ENCODE measurements around the gene MAMLD1. TPM values are rescaled to one million over a fixed set of nuclear protein-coding genes. Genes with fewer than 3 reads are reported as not detected.

MAMLD1 gene, protein sequence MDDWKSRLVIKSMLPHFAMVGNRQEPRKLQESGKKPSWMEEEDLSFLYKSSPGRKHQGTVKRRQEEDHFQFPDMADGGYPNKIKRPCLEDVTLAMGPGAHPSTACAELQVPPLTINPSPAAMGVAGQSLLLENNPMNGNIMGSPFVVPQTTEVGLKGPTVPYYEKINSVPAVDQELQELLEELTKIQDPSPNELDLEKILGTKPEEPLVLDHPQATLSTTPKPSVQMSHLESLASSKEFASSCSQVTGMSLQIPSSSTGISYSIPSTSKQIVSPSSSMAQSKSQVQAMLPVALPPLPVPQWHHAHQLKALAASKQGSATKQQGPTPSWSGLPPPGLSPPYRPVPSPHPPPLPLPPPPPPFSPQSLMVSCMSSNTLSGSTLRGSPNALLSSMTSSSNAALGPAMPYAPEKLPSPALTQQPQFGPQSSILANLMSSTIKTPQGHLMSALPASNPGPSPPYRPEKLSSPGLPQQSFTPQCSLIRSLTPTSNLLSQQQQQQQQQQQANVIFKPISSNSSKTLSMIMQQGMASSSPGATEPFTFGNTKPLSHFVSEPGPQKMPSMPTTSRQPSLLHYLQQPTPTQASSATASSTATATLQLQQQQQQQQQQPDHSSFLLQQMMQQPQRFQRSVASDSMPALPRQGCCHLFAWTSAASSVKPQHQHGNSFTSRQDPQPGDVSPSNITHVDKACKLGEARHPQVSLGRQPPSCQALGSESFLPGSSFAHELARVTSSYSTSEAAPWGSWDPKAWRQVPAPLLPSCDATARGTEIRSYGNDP
- total RNA-seq (1 to 10 TPM; 1.1 to 1.4 TPM), polyA plus RNA-seq (1 to 10 TPM in 1 of 2 donors, under 1 TPM in 1; 0.43 to 2.0 TPM)

DNA sequence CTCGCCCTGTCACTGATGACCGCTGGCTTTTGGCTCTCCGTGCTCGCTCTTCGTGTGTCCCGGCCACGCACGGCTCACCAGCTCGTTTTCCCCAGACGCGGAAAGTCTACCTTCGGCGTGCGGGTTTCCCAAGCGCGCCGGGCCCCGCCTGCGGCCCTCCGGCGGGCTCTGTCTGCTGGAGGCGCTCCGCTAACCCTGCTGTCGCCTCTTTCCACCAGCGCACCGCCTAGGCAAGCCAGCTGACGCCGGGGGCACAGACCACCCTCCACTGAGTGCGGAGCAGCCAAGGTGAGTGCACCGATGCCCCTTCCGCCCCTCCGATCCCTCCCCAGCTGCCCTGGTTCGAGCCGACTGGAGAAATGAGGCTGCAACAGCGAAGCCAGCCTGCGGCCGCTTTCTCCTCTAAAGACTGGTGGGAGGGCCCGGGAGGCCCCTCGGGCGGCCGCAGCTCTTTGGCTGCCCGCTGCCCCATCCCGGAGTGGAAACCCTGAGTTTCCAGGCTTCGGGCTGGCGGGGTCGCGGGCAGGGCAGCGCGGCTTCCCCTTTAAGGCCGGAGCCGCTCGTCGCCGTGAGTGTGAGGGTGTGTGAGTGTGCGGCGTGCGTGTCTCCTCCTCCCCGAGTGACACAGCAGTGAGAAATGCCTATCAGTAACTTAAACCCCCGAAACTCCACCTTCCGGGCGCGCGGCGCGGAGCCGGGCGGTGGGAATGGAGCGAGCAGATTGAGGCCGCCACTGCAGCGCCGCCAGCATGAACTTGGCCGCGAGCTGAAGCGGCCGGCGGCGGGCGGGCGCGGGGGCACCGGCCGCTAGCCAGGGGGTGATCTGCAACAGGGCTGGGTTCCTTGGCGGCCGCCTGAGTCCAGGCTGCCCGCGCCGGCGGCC lies at the start of gene MAMLD1:
Gene MAMLD1, plus strand, starts transcription at position 719 of the 883 bp plus-strand sequence. CDS start 82,200 bp downstream, outside the sequence.
- Histone ChIP-seq H3K9me3 (ENCODE audit: control insufficient read depth in 1 of 2, low read length in 2 of 2) (no peaks in the 10 kb centered on the region), H3K27ac (ENCODE audit: low read depth, low read length) (peak within 1 kb of the TSS; percentile 4), H3K4me3 (ENCODE audit: low read length in 2 of 2) (peak within 1 kb of the TSS; percentile 36 to 57), H3K27me3 (ENCODE audit: insufficient read depth, low read length) (no peaks in the 10 kb centered on the region), H3K36me3 (ENCODE audit: insufficient read depth, low read length) (no peaks in the 10 kb centered on the region), H3K4me1 (ENCODE audit: insufficient read depth, low read length) (peaks cover 5% of the 10 kb centered on the region)
- Mint-ChIP-seq H3K27me3 (no peaks in the 10 kb centered on the region), H3K9me3 (no peaks in the 10 kb centered on the region), H3K4me3 (peak within 1 kb of the TSS; percentile 85 to 92 (median 88)), H3K27ac (peak within 1 kb of the TSS in 6 of 7 donors; percentile 44 to 91 (median 71)), H3K4me1 (peaks cover 12 to 23% (median 20%) of the 10 kb centered on the region in 4 donors), H3K36me3 (peaks cover 0 to 2% of the 10 kb centered on the region in 2 donors)
- peak; percentile 61 to 75 (median 63) for DNase-seq
- intact Hi-C loops (cut with micrococcal nuclease), result loop anchor here (2.0 to 5.0 kb wide), 4 partner anchors 116 to 329 kb away; partner anchors contain the start of gene MTMR1
- POLR2A ChIA-PET (ENCODE audit: partially characterized antibody), result interaction anchor here (0.7 to 3.5 kb wide), 8 partner anchors 13 to 423 kb away, joined by 3 to 23 read pairs (median 6); partner anchors contain the start of gene MTM1
- CTCF ChIA-PET (ENCODE audit: partially characterized antibody), result interaction anchor here (0.7 to 2.3 kb wide), 9 partner anchors 14 to 224 kb away, joined by 3 to 10 read pairs (median 4); no protein-coding TSS in a partner anchor

GRCh38 chrX:150313514-150313913 lies 49.6 kb upstream of the MAMLD1 start:
- Histone ChIP-seq H3K4me3 (ENCODE audit: low read length in 2 of 2) (no peak overlapping the region), H3K4me1 (ENCODE audit: insufficient read depth, low read length) (no peaks in the 10 kb centered on the region), H3K27ac (ENCODE audit: low read depth, low read length) (no peak overlapping the region), H3K9me3 (ENCODE audit: control insufficient read depth in 1 of 2, low read length in 2 of 2) (no peaks in the 10 kb centered on the region), H3K36me3 (ENCODE audit: insufficient read depth, low read length) (no peaks in the 10 kb centered on the region), H3K27me3 (ENCODE audit: insufficient read depth, low read length) (no peaks in the 10 kb centered on the region)
- no peak for DNase-seq
- peaks cover 0 to 1% (median 0%) of the 10 kb centered on the region in 4 donors for H3K4me1 Mint-ChIP-seq
- intact Hi-C loops (cut with micrococcal nuclease), result no loop called here
- peaks cover 0 to 1% (median 0%) of the 10 kb centered on the region in 8 donors for H3K9me3 Mint-ChIP-seq
- H3K27me3 Mint-ChIP-seq, result no peaks in the 10 kb centered on the region
- no peak overlapping the region for H3K4me3 Mint-ChIP-seq
- H3K36me3 Mint-ChIP-seq, result no peaks in the 10 kb centered on the region
- CTCF ChIA-PET (ENCODE audit: partially characterized antibody), result no interaction called here
- no peak overlapping the region for H3K27ac Mint-ChIP-seq
- POLR2A ChIA-PET (ENCODE audit: partially characterized antibody), result no interaction called here

- Histone ChIP-seq H3K36me3 (ENCODE audit: insufficient read depth, low read length) (no peaks in the 10 kb centered on the region), H3K4me1 (ENCODE audit: insufficient read depth, low read length) (no peaks in the 10 kb centered on the region), H3K27me3 (ENCODE audit: insufficient read depth, low read length) (no peaks in the 10 kb centered on the region), H3K27ac (ENCODE audit: low read depth, low read length) (no peak overlapping the region), H3K4me3 (ENCODE audit: low read length in 2 of 2) (no peak overlapping the region), H3K9me3 (ENCODE audit: control insufficient read depth in 1 of 2, low read length in 2 of 2) (no peaks in the 10 kb centered on the region)
- intact Hi-C loops (cut with micrococcal nuclease), result no loop called here
- DNase-seq, result no peak
- POLR2A ChIA-PET (ENCODE audit: partially characterized antibody), result no interaction called here
- Mint-ChIP-seq H3K9me3 (peaks cover 0 to 1% (median 0%) of the 10 kb centered on the region in 8 donors), H3K27me3 (no peaks in the 10 kb centered on the region), H3K4me3 (no peak overlapping the region), H3K27ac (no peak overlapping the region), H3K4me1 (no peaks in the 10 kb centered on the region), H3K36me3 (no peaks in the 10 kb centered on the region)
- CTCF ChIA-PET (ENCODE audit: partially characterized antibody), result no interaction called here
These were observed 48.9 kb upstream of the MAMLD1 start for GRCh38 chrX:150314186-150314585.

DNA sequence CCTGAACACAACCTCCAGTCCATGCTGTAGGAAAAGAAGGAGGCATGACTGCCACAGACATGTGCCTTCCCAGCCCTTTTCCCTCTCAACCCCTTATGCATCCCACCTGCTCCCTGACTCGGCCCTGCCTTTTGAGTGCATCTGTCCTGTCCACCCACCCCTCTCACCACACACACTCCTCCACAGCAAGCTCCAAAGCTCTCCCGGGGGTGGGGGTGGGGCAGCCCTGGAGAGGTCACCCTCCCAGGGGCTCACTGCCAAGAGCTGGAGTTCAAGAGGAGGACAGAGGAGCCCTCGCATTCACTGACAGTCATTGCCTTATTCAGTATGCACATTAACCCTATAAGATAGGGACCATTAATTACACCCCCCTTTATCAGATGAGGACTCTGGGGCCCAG lies 46.6 kb upstream of the MAMLD1 start:
- no peak overlapping the region for H3K27ac Mint-ChIP-seq
- Histone ChIP-seq H3K27ac (ENCODE audit: low read depth, low read length) (no peak overlapping the region), H3K4me1 (ENCODE audit: insufficient read depth, low read length) (no peaks in the 10 kb centered on the region), H3K9me3 (ENCODE audit: control insufficient read depth in 1 of 2, low read length in 2 of 2) (no peaks in the 10 kb centered on the region), H3K36me3 (ENCODE audit: insufficient read depth, low read length) (no peaks in the 10 kb centered on the region), H3K27me3 (ENCODE audit: insufficient read depth, low read length) (no peaks in the 10 kb centered on the region), H3K4me3 (ENCODE audit: low read length in 2 of 2) (no peak overlapping the region)
- no peaks in the 10 kb centered on the region for H3K4me1 Mint-ChIP-seq
- peak overlapping the region in 1 of 8 donors; percentile 10 for H3K4me3 Mint-ChIP-seq
- DNase-seq, result no peak
- H3K9me3 Mint-ChIP-seq, result peaks cover 0 to 1% (median 0%) of the 10 kb centered on the region in 8 donors
- POLR2A ChIA-PET (ENCODE audit: partially characterized antibody), result no interaction called here
- intact Hi-C loops (cut with micrococcal nuclease), result no loop called here
- no peaks in the 10 kb centered on the region for H3K36me3 Mint-ChIP-seq
- no peaks in the 10 kb centered on the region for H3K27me3 Mint-ChIP-seq
- CTCF ChIA-PET (ENCODE audit: partially characterized antibody), result no interaction called here

GRCh38 chrX:150323020-150323419 lies 40.1 kb upstream of the MAMLD1 start:
- DNase-seq, result no peak
- ChIA-PET CTCF (ENCODE audit: partially characterized antibody) (no interaction called here), POLR2A (ENCODE audit: partially characterized antibody) (no interaction called here)
- Mint-ChIP-seq H3K4me1 (peaks cover 0 to 5% (median 1%) of the 10 kb centered on the region in 4 donors), H3K27ac (no peak overlapping the region), H3K4me3 (no peak overlapping the region), H3K9me3 (peaks cover 0 to 6% (median 0%) of the 10 kb centered on the region in 8 donors), H3K36me3 (no peaks in the 10 kb centered on the region), H3K27me3 (peaks cover 0 to 1% of the 10 kb centered on the region in 2 donors)
- Histone ChIP-seq H3K36me3 (ENCODE audit: insufficient read depth, low read length) (no peaks in the 10 kb centered on the region), H3K27ac (ENCODE audit: low read depth, low read length) (no peak overlapping the region), H3K4me1 (ENCODE audit: insufficient read depth, low read length) (no peaks in the 10 kb centered on the region), H3K4me3 (ENCODE audit: low read length in 2 of 2) (no peak overlapping the region), H3K27me3 (ENCODE audit: insufficient read depth, low read length) (no peaks in the 10 kb centered on the region), H3K9me3 (ENCODE audit: control insufficient read depth in 1 of 2, low read length in 2 of 2) (no peaks in the 10 kb centered on the region)
- intact Hi-C loops (cut with micrococcal nuclease), result no loop called here

- H3K4me1 Mint-ChIP-seq, result peaks cover 0 to 5% (median 1%) of the 10 kb centered on the region in 4 donors
- no peak overlapping the region for H3K27ac Mint-ChIP-seq
- CTCF ChIA-PET (ENCODE audit: partially characterized antibody), result no interaction called here
- Histone ChIP-seq H3K36me3 (ENCODE audit: insufficient read depth, low read length) (no peaks in the 10 kb centered on the region), H3K4me1 (ENCODE audit: insufficient read depth, low read length) (no peaks in the 10 kb centered on the region), H3K9me3 (ENCODE audit: control insufficient read depth in 1 of 2, low read length in 2 of 2) (no peaks in the 10 kb centered on the region), H3K4me3 (ENCODE audit: low read length in 2 of 2) (no peak overlapping the region), H3K27ac (ENCODE audit: low read depth, low read length) (no peak overlapping the region), H3K27me3 (ENCODE audit: insufficient read depth, low read length) (no peaks in the 10 kb centered on the region)
- DNase-seq, result no peak
- peaks cover 0 to 6% (median 0%) of the 10 kb centered on the region in 8 donors for H3K9me3 Mint-ChIP-seq
- H3K36me3 Mint-ChIP-seq, result no peaks in the 10 kb centered on the region
- H3K4me3 Mint-ChIP-seq, result no peak overlapping the region
- intact Hi-C loops (cut with micrococcal nuclease), result no loop called here
- H3K27me3 Mint-ChIP-seq, result peaks cover 0 to 1% of the 10 kb centered on the region in 2 donors
- POLR2A ChIA-PET (ENCODE audit: partially characterized antibody), result no interaction called here
These were observed 38.9 kb upstream of the MAMLD1 start for GRCh38 chrX:150324035-150324728.
